Fibroblast of lung (primary cell): ENCODE data around the gene PPIE. TPM values are rescaled to one million over a fixed set of nuclear protein-coding genes. Genes with fewer than 3 reads are reported as not detected.
"Not testable (repeated sequence)": the region's sequence is repeated elsewhere in the genome, so short reads cannot be mapped to it uniquely, and the experiment has no call there.

Source experiments
- DNase-seq, 2 donors: peaks; one replicate each; pipeline versions ENCODE4 v3.0.0 to v3.0.0-alpha.2; 2010; ENCODE audit warnings: low read depth in 2 of 2
- H2AFZ ChIP-seq: 2 replicates; pipeline ENCODE4 v1.5.1; 2012; ENCODE audit warnings: low read length, control low read depth, inconsistent platforms
- H3K27ac ChIP-seq: 2 replicates; pipeline ENCODE4 v1.5.1; 2011; ENCODE audit warnings: low read length, control low read depth; ENCODE audit not compliant: insufficient read depth
- H3K27me3 ChIP-seq: 2 replicates; pipeline ENCODE4 v1.5.1; 2011; ENCODE audit warnings: mild to moderate bottlenecking, low read length; ENCODE audit not compliant: control insufficient read depth, insufficient read depth
- H3K36me3 ChIP-seq: 2 replicates; pipeline ENCODE4 v1.5.1; 2011; ENCODE audit warnings: low read length; ENCODE audit not compliant: control insufficient read depth, insufficient read depth
- H3K4me1 ChIP-seq: 2 replicates; pipeline ENCODE4 v1.5.1; 2011; ENCODE audit warnings: low read length; ENCODE audit not compliant: control insufficient read depth, insufficient read depth; ENCODE audit errors: extremely low read depth
- H3K4me2 ChIP-seq: 2 replicates; pipeline ENCODE4 v1.5.1; 2011; ENCODE audit warnings: low read length, control low read depth; ENCODE audit not compliant: insufficient read depth; ENCODE audit errors: extremely low read depth
- H3K4me3 ChIP-seq, 4 experiments: fragments of 200-600 bp in 1 of 4; sonication (generic) in 1 of 4; replicated peaks in 1 of 4; 2 replicates each; pipeline ENCODE4 v1.5.1; 2011 to 2016; ENCODE audit warnings: low read length in 4 of 4, low read depth in 3 of 4, mild to moderate bottlenecking in 3 of 4, control low read depth in 2 of 4, inconsistent platforms in 1 of 4, mixed read lengths in 1 of 4; ENCODE audit not compliant: insufficient read depth in 1 of 4; ENCODE audit errors: control extremely low read depth in 1 of 4
- H3K79me2 ChIP-seq: 2 replicates; pipeline ENCODE4 v1.5.1; 2012; ENCODE audit warnings: mild to moderate bottlenecking, low read length, inconsistent platforms; ENCODE audit not compliant: control insufficient read depth, insufficient read depth
- H3K9ac ChIP-seq: 2 replicates; pipeline ENCODE4 v1.5.1; 2011; ENCODE audit warnings: mild to moderate bottlenecking, low read length, control low read depth; ENCODE audit not compliant: insufficient read depth
- H3K9me3 ChIP-seq: 2 replicates; pipeline ENCODE4 v1.5.1; 2012; ENCODE audit warnings: low read depth, low read length; ENCODE audit not compliant: control insufficient read depth, insufficient read depth
- H4K20me1 ChIP-seq: 2 replicates; pipeline ENCODE4 v1.5.1; 2011; ENCODE audit warnings: low read length; ENCODE audit not compliant: control insufficient read depth, insufficient read depth; ENCODE audit errors: extremely low read depth
- CTCF ChIP-seq, 2 donors: IDR thresholded peaks in 1 of 2; conservative IDR thresholded peaks in 1 of 2; 1 replicate in 1 of 2; 2 replicates in 1 of 2; pipeline ENCODE4 v1.5.1; 2011 to 2012; ENCODE audit warnings: low read length in 2 of 2, control low read depth in 1 of 2, inconsistent platforms in 1 of 2, low read depth in 1 of 2, mild to moderate bottlenecking in 1 of 2
- EZH2 ChIP-seq: IDR thresholded peaks from 2 replicates; pipeline ENCODE4 v1.5.1; 2012; ENCODE audit warnings: low read length, control low read depth, mild to moderate bottlenecking; ENCODE audit errors: missing control alignments
- polyA plus RNA-seq, 2 donors: library from polyadenylated mRNA; depleted of rRNA in 1 of 2; stranded (reverse) in 1 of 2; unstranded in 1 of 2; fragments of >200 nt; gene quantifications; 2 replicates each; pipeline ENCODE4 v1.2.1, GENCODE V29; 2011 to 2012; ENCODE audit warnings: missing spikeins in 1 of 2
- total RNA-seq: library from RNA; depleted of rRNA; stranded (reverse); fragments of >200 nt; gene quantifications from 2 replicates; pipeline ENCODE4 v1.2.1, GENCODE V29; 2014

The PPIE gene
- total and polyA plus RNA-seq, 2 donors (not counting 1 experiment from before 2014, with no cell fraction given): 38.8 to 58.8 TPM

- Histone ChIP-seq H3K9me3 (no peaks in the 10 kb centered on the region), H3K27me3 (no peaks in the 10 kb centered on the region), H3K79me2 (no peaks in the 10 kb centered on the region), H3K4me1 (no peaks in the 10 kb centered on the region), H3K4me3 (no peak overlapping the region), H3K27ac (no peak overlapping the region), H4K20me1 (no peaks in the 10 kb centered on the region), H3K9ac (no peak overlapping the region), H3K4me2 (no peak overlapping the region), H2AFZ (no peak overlapping the region), H3K36me3 (no peaks in the 10 kb centered on the region)
- no peak for TF ChIP-seq EZH2
- no peak for TF ChIP-seq CTCF (conservative IDR thresholded peaks at IDR 0.05 in 1 of 2, IDR thresholded peaks at IDR 0.05 in 1 of 2; ENCODE audit: low read depth in 1 of 2, low read length in 2 of 2)
- no peak for DNase-seq
Observed at GRCh38 chr1:39762550-39763540, 24.2 kb downstream of the PPIE start.

- not testable (repeated sequence) for DNase-seq, H3K27me3 ChIP-seq, H2AFZ ChIP-seq, H3K9ac ChIP-seq, H3K4me3 ChIP-seq, H3K4me1 ChIP-seq, H3K27ac ChIP-seq, H3K9me3 ChIP-seq, H4K20me1 ChIP-seq, H3K79me2 ChIP-seq, H3K36me3 ChIP-seq, H3K4me2 ChIP-seq
Observed at GRCh38 chr1:39763619-39764374, 25.1 kb downstream of the PPIE start.

- H3K27me3 ChIP-seq, H3K4me3 ChIP-seq, H3K9me3 ChIP-seq, H3K27ac ChIP-seq, H3K4me2 ChIP-seq, H3K9ac ChIP-seq, H4K20me1 ChIP-seq, H3K4me1 ChIP-seq, H2AFZ ChIP-seq, DNase-seq, H3K79me2 ChIP-seq, H3K36me3 ChIP-seq: not testable (repeated sequence)
Observed at GRCh38 chr1:39764512-39764911, 25.8 kb downstream of the PPIE start.

GRCh38 chr1:39766466-39766865 lies 27.8 kb downstream of the PPIE start:
- not testable (repeated sequence) for H3K27me3 ChIP-seq, H3K4me3 ChIP-seq, H2AFZ ChIP-seq, H3K36me3 ChIP-seq, H3K27ac ChIP-seq, H3K79me2 ChIP-seq, H3K4me2 ChIP-seq, H4K20me1 ChIP-seq, H3K9me3 ChIP-seq, H3K4me1 ChIP-seq, H3K9ac ChIP-seq, DNase-seq

- not testable (repeated sequence) for H3K27me3 ChIP-seq, H3K9ac ChIP-seq, H3K36me3 ChIP-seq, H3K79me2 ChIP-seq, H3K4me1 ChIP-seq, H4K20me1 ChIP-seq, DNase-seq, H2AFZ ChIP-seq, H3K9me3 ChIP-seq, H3K4me3 ChIP-seq, H3K4me2 ChIP-seq, H3K27ac ChIP-seq
Observed at GRCh38 chr1:39769502-39769901, 30.8 kb downstream of the PPIE start.
